ENCODE measurements around the gene AGRP.
"Not testable (repeated sequence)": the region's sequence is repeated elsewhere in the genome, so short reads cannot be mapped to it uniquely, and the experiment has no call there.

- TF ChIP-seq, protein P1, sequence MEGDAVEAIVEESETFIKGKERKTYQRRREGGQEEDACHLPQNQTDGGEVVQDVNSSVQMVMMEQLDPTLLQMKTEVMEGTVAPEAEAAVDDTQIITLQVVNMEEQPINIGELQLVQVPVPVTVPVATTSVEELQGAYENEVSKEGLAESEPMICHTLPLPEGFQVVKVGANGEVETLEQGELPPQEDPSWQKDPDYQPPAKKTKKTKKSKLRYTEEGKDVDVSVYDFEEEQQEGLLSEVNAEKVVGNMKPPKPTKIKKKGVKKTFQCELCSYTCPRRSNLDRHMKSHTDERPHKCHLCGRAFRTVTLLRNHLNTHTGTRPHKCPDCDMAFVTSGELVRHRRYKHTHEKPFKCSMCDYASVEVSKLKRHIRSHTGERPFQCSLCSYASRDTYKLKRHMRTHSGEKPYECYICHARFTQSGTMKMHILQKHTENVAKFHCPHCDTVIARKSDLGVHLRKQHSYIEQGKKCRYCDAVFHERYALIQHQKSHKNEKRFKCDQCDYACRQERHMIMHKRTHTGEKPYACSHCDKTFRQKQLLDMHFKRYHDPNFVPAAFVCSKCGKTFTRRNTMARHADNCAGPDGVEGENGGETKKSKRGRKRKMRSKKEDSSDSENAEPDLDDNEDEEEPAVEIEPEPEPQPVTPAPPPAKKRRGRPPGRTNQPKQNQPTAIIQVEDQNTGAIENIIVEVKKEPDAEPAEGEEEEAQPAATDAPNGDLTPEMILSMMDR (IDR thresholded peaks at IDR 0.05; ENCODE audit: low read depth, low read length, poor library complexity, severe bottlenecking) = not testable (repeated sequence)
- not testable (repeated sequence) for TF ChIP-seq EZH2phosphoT487 (IDR thresholded peaks at IDR 0.05; ENCODE audit: borderline replicate concordance, low read length)
Measured at GRCh38 chr16:67487561-67487960, 4.2 kb upstream of the AGRP start.

Measured in DOHH2 (cell line).